Stimulated activated naive CD8-positive, alpha-beta T cell treated with anti-CD3 and anti-CD28 coated beads, Interleukin-15, Interleukin-2, amounts not matched to agents 100 U/mL and 50 U/mL, for 24 hours (primary cell): ENCODE measurements around the gene KMT2A.
A peak's percentile ranks its signal among the peaks of the same experiment; 100 is the strongest.
"Not testable (repeated sequence)": the region's sequence is repeated elsewhere in the genome, so short reads cannot be mapped to it uniquely, and the experiment has no call there.

Experiments
- ATAC-seq: fragments of 150-1000 bp; cut with Tn5 transposase; one replicate; pipeline ENCODE4 v1.10.0; 2021
- DNase-seq: peaks from one replicate; pipeline ENCODE4 v3.0.0; 2021

The KMT2A gene

DNA sequence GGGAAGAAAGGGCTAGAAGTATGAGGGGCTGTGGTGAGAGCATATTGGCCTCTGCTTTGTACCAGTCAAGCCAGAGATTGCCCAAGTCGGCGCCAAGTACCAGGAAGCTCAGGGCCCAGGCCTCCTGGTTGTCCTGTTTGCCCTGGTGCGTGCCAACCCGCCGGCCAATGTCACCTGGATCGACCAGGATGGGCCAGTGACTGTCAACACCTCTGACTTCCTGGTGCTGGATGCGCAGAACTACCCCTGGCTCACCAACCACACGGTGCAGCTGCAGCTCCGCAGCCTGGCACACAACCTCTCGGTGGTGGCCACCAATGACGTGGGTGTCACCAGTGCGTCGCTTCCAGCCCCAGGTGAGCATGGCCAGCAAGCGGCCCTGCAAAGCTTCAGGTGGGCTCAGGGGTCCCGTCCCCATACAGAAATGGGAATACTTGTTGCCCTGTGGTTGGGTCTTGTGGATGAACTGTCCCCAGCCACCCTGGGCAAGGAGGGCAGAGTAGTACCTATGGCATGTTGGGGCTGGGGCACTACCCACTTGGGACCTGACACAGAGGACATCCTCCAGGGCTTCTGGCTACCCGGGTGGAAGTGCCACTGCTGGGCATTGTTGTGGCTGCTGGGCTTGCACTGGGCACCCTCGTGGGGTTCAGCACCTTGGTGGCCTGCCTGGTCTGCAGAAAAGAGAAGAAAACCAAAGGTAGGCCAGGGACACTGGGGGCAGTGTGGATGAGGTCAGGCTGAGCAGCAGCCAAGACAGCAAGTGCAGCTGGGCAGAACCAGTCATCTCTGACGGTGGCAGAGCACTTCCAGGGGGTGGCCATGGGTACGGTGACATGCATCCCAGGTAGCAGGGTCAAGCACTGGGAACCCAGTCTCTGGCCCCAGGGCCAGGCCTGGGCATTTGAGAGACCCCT lies 96.8 kb downstream of the KMT2A start:
- no peak for DNase-seq

DNA sequence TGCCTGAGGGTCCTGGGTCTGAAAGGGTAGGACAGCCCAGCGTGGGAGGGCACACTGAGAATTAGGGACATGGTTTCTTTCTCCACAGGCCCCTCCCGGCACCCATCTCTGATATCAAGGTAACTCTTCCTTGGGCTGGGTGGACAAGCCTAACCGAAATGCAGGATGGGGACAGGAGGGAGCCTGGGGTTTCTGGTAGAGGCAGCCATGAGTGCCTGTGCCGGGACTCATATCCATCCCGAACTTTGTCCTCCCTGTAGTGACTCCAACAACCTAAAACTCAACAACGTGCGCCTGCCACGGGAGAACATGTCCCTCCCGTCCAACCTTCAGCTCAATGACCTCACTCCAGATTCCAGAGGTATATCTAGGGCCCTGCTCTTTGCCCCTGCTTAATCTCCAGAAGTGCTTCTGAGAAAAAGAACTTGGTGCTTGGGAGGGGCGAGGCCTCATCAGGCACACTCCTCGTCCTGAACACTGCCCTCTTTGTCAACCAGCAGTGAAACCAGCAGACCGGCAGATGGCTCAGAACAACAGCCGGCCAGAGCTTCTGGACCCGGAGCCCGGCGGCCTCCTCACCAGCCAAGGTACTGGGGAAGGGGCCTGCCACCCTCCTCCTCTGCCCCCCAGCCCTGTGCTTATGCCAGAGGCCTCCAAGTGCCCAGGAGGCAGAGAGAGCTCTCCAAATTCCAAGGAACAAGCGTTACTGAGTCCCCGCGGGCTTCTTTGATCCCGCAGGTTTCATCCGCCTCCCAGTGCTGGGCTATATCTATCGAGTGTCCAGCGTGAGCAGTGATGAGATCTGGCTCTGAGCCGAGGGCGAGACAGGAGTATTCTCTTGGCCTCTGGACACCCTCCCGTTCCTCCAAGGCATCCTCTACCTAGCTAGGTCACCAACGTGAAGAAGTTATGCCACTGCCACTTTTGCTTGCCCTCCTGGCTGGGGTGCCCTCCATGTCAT lies 97.8 kb downstream of the KMT2A start:
- no peak for ATAC-seq
- DNase-seq, result no peak

More for the DNA sequence above, 96.8 kb downstream of the KMT2A start:
- ATAC-seq, result no peak

DNA sequence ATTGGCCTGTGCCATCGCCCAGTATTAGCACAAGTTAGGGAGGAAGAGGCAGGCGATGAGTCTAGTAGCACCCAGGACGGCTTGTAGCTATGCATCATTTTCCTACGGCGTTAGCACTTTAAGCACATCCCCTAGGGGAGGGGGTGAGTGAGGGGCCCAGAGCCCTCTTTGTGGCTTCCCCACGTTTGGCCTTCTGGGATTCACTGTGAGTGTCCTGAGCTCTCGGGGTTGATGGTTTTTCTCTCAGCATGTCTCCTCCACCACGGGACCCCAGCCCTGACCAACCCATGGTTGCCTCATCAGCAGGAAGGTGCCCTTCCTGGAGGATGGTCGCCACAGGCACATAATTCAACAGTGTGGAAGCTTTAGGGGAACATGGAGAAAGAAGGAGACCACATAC lies 99.0 kb downstream of the KMT2A start:
- ATAC-seq, result no peak
- DNase-seq, result no peak

- ATAC-seq (no peak), DNase-seq (no peak)
These were observed 100.4 kb downstream of the KMT2A start for GRCh38 chr11:118536726-118537125.

DNA sequence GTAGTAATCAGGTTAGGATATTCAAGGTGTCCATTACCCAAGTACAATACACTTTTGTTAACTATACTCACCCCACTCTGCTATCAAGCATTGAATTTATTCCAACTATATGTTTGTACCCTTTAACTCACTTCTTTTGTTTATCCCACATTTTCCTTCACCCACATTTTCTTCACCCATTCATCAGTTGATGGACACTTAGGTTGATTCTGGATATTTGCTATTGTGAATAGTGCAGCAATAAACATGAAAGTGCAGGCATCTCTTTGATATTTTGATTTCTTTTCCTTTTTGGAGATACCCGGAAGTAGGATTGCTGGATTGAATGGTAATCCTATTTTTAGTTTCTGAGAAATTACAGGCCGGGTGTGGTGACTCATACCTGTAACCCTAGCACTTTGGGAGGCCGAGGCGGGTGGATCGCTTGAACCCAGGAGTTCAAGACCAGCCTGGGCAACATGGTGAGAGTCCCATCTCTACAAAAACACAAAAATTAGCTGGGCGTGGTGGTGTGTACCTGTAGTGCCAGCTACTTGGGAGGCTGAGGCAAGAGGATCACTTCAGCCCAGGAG lies 101.2 kb downstream of the KMT2A start:
- no peak for DNase-seq
- no peak for ATAC-seq

DNA sequence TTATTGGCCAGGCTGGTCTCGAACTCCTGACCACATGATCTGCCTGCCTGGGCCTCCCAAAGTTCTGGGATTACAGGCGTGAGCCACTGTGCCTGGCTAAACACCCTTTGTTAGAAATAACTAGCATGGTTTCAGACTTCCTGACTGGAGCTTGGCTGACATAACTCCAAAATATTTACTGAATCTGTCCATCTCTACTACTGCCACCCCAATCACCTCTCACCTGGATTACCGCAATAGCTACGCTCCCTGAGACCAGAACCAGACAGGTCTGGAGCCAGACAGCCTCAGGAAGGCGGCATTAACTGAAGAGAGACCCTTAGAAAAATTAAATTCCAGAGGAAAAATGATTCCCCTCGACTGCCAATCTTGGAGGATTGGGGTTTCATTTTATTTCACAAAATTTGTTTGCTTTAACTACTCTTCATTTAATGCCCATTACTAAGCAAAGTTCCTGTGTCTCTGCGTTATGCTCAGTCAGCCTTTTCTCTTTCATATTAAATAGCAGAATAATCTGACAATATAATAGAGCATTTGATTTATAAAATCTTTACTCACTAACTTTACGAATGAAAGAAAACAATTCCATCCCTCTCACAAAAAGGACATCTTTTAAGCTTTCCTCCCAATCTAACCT lies 107.8 kb downstream of the KMT2A start:
- DNase-seq, result no peak
- ATAC-seq, result no peak

GRCh38 chr11:118544647-118545010 lies 108.3 kb downstream of the KMT2A start:
- ATAC-seq (no peak), DNase-seq (no peak)

- DNase-seq (no peak), ATAC-seq (no peak)
These were observed 109.2 kb downstream of the KMT2A start for GRCh38 chr11:118545533-118545932.

DNA sequence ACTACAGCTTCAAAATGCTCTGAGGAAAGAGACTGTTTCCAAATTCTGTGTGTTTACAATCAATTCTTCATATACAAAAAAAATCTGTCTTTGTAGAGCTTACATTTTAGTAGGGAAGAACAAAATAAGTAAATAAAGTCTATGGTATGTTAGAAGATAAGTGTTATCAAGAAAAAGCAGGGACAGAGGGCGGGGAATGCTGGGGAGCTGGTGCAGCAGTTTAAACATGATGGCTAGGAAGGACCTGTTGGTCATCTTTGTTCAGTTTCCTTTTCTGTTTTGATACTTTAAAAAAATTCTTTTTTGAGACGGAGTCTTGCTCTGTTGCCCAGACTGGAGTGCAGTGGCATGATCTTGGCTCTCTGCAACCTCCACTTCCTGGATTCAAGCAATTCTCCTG lies 110.8 kb downstream of the KMT2A start:
- ATAC-seq, result no peak

GRCh38 chr11:118552341-118552740 lies 116.0 kb downstream of the KMT2A start:
- ATAC-seq (no peak), DNase-seq (no peak)

More for the DNA sequence above, 110.8 kb downstream of the KMT2A start:
- no peak for DNase-seq

DNA sequence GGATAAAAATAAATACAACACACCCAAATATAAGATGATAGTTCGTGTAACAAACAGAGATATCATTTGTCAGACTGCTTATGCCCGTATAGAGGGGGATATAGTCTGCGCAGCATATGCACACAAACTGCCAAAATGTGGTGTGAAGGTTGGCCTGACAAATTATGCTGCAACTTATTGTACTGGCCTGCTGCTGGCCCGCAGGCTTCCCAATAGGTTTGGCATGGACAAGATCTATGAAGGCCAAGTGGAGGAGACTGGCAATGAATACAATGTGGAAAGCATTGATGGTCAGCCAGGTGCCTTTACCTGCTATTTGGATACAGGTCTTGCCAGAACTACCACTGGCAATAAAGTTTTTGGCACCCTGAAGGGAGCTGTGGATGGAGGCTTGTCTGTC lies 124.5 kb downstream of the KMT2A start:
- no peak for ATAC-seq
- no peak for DNase-seq

DNA sequence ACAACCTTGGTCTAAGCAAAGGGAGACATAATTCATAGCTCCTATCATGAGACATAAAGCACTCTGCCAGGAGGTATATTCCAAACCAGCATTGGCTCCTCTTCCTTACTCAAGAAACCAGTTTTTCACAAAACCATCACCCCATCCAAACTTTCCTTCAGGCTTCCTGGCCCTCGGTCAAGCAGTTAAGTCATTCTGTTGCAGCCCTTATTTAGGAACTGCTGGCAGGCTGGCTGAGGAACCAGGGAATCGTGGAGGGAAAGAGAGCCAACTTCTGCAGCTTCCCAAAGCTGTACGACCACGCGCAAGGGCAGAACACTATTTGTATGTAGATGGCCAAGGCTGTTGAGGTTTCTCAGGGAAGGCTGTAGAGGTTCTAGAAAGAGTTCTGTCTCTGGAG lies 128.8 kb downstream of the KMT2A start:
- DNase-seq (no peak), ATAC-seq (no peak)

- ATAC-seq (no peak), DNase-seq (no peak)
These were observed 133.4 kb downstream of the KMT2A start for GRCh38 chr11:118569670-118570069.

GRCh38 chr11:118570787-118571186 lies 134.5 kb downstream of the KMT2A start:
- ATAC-seq (no peak), DNase-seq (no peak)

GRCh38 chr11:118571701-118572060 lies 135.4 kb downstream of the KMT2A start:
- ATAC-seq, result not testable (repeated sequence)
- peak; percentile 27 for DNase-seq

GRCh38 chr11:118572061-118572980 lies 136.0 kb downstream of the KMT2A start, which contains the start of gene ARCN1:
Gene ARCN1 (plus strand): TSS chr11:118572409. CDS start chr11:118572548, 139 bp downstream.
- DNase-seq (peak; percentile 80), ATAC-seq (peak; percentile 79)

DNA sequence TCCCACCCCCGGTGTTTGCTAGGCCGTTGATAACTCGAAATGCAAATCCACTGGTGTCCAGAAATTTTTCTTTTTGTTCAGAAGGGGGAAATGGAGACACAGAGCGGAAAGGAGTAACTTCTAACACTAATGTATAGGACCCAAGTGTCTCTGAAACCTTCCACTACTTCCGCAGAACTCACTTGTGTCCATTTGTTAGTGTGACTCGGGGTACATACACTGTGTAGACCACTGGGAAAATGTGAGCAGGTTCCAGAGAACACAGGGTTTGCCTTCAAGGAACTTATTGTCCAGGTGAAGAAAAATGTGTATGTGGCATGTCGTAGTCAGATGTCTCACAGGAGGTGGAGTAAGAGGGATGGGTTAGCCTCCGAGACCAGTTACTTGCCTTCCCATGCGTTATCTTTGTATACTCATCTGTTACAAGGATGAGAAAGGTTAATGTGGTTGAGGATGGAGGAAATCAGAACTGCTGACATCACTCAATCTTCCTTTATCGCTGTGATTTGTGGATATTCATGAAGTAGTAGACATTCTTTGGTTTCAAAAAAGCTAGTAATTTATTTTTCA lies 136.8 kb downstream of the KMT2A start:
- DNase-seq, result no peak
- peak; percentile 86 for ATAC-seq

- ATAC-seq (no peak), DNase-seq (no peak)
These were observed 138.3 kb downstream of the KMT2A start for GRCh38 chr11:118574636-118575035.
